ENCODE results near the gene NR0B1. TPM values are rescaled to one million over a fixed set of nuclear protein-coding genes. Genes with fewer than 3 reads are reported as not detected.

Gene NR0B1
- total RNA-seq, 4 donors from 2014 or later = 0.28 TPM; not detected in 3

GRCh38 chrX:30308263-30309138 lies 689 bp downstream of the NR0B1 start:
- TF ChIP-seq POLR2A (IDR thresholded peaks at IDR 0.05) (no peak), CTCF (IDR thresholded peaks at IDR 0.05) (no peak)
- H3K4me3 ChIP-seq = peak overlapping the region in 1 of 2 donors; percentile 16
- no peak overlapping the region for H3K27ac ChIP-seq
- H3K36me3 ChIP-seq = no peaks in the 10 kb centered on the region
- intact Hi-C loops (cut with DNase I; ENCODE audit: low total_unique reads) = no loop called here
- peaks cover 0 to 6% of the 10 kb centered on the region in 2 donors for H3K27me3 ChIP-seq
- H3K4me1 ChIP-seq = no peaks in the 10 kb centered on the region
- DNase-seq = no peak
- H3K9me3 ChIP-seq = no peaks in the 10 kb centered on the region

GRCh38 chrX:30307466-30307865 lies 1.7 kb downstream of the NR0B1 start:
- intact Hi-C loops (cut with DNase I; ENCODE audit: low total_unique reads) = no loop called here
- Histone ChIP-seq H3K4me3 (no peak overlapping the region), H3K4me1 (no peaks in the 10 kb centered on the region), H3K36me3 (no peaks in the 10 kb centered on the region), H3K27ac (no peak overlapping the region), H3K27me3 (peaks cover 0 to 6% of the 10 kb centered on the region in 2 donors), H3K9me3 (no peaks in the 10 kb centered on the region)
- no peak for DNase-seq
- TF ChIP-seq CTCF (IDR thresholded peaks at IDR 0.05) (no peak), POLR2A (IDR thresholded peaks at IDR 0.05) (no peak)

GRCh38 chrX:30304866-30305265 lies 4.3 kb downstream of the NR0B1 start:
- intact Hi-C loops (cut with DNase I; ENCODE audit: low total_unique reads) = no loop called here
- Histone ChIP-seq H3K9me3 (no peaks in the 10 kb centered on the region), H3K4me1 (no peaks in the 10 kb centered on the region), H3K27ac (no peak overlapping the region), H3K27me3 (peaks cover 0 to 6% of the 10 kb centered on the region in 2 donors), H3K36me3 (no peaks in the 10 kb centered on the region), H3K4me3 (no peak overlapping the region)
- TF ChIP-seq POLR2A (IDR thresholded peaks at IDR 0.05) (no peak), CTCF (IDR thresholded peaks at IDR 0.05) (no peak)
- DNase-seq = no peak

- H3K36me3 ChIP-seq = no peaks in the 10 kb centered on the region
- no peaks in the 10 kb centered on the region for H3K9me3 ChIP-seq
- H3K4me1 ChIP-seq = no peaks in the 10 kb centered on the region
- no peak overlapping the region for H3K27ac ChIP-seq
- intact Hi-C loops (cut with DNase I; ENCODE audit: low total_unique reads) = no loop called here
- H3K27me3 ChIP-seq = peaks cover 0 to 6% of the 10 kb centered on the region in 2 donors
- no peak overlapping the region for H3K4me3 ChIP-seq
- no peak for DNase-seq
- TF ChIP-seq CTCF (IDR thresholded peaks at IDR 0.05) (no peak), POLR2A (IDR thresholded peaks at IDR 0.05) (no peak)
These were observed 6.2 kb downstream of the NR0B1 start for GRCh38 chrX:30302956-30303355.

GRCh38 chrX:30301963-30302362 lies 7.2 kb downstream of the NR0B1 start:
- Histone ChIP-seq H3K9me3 (no peaks in the 10 kb centered on the region), H3K27me3 (no peaks in the 10 kb centered on the region), H3K4me1 (no peaks in the 10 kb centered on the region), H3K36me3 (no peaks in the 10 kb centered on the region), H3K27ac (no peak overlapping the region), H3K4me3 (no peak overlapping the region)
- TF ChIP-seq CTCF (IDR thresholded peaks at IDR 0.05) = no peak
- no peak for TF ChIP-seq POLR2A (IDR thresholded peaks at IDR 0.05)
- intact Hi-C loops (cut with DNase I; ENCODE audit: low total_unique reads) = no loop called here
- DNase-seq = no peak
